BE2C (cell line): ENCODE data around the gene MALRD1.

ENCODE experiments used
- DNase-seq: peaks from one replicate; pipeline ENCODE4 v3.0.0-alpha.2; 2020
- H3K27me3 ChIP-seq: fragments of 250-450 bp; sonication (Bioruptor Pico); 2 replicates; pipeline ENCODE4 v1.5.1; 2020; ENCODE audit warnings: mild to moderate bottlenecking
- H3K36me3 ChIP-seq: fragments of 250-450 bp; sonication (Bioruptor Pico); 2 replicates; pipeline ENCODE4 v1.5.1; 2020; ENCODE audit warnings: mild to moderate bottlenecking
- H3K4me1 ChIP-seq: fragments of 250-450 bp; sonication (Bioruptor Pico); 2 replicates; pipeline ENCODE4 v1.5.1; 2020
- H3K4me3 ChIP-seq: 2 replicates; pipeline ENCODE4 v1.5.1; 2011; ENCODE audit warnings: low read depth, low read length
- H3K9me3 ChIP-seq: fragments of 250-450 bp; sonication (Bioruptor Pico); 2 replicates; pipeline ENCODE4 v1.5.1; 2020
- TF ChIP-seq, protein P1 (sequence below): IDR thresholded peaks from 2 replicates; pipeline ENCODE4 v1.5.1; 2012; ENCODE audit warnings: mild to moderate bottlenecking, low read depth, low read length

The MALRD1 gene

DNA sequence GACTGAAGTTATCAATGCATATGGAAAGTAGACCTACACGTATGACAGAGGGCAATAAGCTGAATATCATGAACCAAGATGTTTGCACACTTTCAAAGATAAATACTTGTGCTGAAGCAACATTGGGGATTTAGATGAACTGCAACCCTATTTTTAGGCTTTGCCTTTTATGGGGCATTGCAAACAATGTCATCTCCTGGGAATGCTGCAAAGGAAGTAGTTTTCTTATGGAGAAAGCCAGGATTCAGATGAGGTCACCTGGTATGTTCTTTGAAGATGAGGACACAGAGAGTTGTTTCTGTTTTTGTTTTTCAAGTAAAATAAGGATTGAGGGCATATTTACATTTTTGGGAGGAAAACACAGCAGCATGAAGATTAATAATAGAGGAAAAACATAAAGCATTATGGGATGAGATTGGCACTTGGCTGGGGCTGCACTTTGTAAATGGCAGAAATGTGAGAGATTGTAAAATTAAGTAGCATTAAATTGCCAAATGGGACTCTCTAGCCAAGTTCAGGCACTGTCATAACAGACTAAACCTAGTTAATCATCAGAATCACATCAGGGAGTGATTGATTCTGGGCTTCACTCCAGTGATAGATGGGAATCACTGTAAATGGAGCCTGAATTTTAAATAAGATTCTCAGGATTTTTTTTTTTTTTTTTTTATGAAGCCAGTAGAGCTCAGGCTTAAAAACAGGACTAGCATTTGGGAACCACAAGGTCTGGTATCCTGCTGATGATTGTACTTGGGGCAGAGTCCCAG is 63.1 kb downstream of the MALRD1 start:
- TF ChIP-seq, protein P1, sequence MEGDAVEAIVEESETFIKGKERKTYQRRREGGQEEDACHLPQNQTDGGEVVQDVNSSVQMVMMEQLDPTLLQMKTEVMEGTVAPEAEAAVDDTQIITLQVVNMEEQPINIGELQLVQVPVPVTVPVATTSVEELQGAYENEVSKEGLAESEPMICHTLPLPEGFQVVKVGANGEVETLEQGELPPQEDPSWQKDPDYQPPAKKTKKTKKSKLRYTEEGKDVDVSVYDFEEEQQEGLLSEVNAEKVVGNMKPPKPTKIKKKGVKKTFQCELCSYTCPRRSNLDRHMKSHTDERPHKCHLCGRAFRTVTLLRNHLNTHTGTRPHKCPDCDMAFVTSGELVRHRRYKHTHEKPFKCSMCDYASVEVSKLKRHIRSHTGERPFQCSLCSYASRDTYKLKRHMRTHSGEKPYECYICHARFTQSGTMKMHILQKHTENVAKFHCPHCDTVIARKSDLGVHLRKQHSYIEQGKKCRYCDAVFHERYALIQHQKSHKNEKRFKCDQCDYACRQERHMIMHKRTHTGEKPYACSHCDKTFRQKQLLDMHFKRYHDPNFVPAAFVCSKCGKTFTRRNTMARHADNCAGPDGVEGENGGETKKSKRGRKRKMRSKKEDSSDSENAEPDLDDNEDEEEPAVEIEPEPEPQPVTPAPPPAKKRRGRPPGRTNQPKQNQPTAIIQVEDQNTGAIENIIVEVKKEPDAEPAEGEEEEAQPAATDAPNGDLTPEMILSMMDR, result no peak
- H3K4me1 ChIP-seq, result no peaks in the 10 kb centered on the region
- DNase-seq, result no peak
- H3K9me3 ChIP-seq, result no peaks in the 10 kb centered on the region
- H3K4me3 ChIP-seq, result no peak overlapping the region
- no peaks in the 10 kb centered on the region for H3K36me3 ChIP-seq
- H3K27me3 ChIP-seq, result no peaks in the 10 kb centered on the region

DNA sequence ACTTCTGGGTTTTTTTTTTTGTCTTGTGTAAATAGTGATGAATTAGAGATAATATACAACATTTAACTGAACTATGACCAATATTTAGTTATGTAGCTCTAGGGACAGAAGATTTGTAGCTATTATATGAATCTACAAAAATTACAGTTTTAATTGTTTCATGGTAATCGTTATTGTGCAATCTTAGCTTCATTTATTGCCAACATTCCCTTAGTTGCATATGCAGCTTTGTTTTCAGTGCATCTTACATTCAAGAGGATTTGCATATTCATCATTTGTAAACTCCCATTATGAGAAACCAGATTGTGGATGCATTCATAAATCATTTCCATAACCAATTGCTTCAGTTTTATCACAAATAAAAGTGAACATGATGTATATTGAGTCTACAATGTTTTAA is 68.8 kb downstream of the MALRD1 start:
- DNase-seq, result no peak
- H3K36me3 ChIP-seq, result no peaks in the 10 kb centered on the region
- no peak overlapping the region for H3K4me3 ChIP-seq
- H3K27me3 ChIP-seq, result no peaks in the 10 kb centered on the region
- TF ChIP-seq, protein P1, result no peak
- no peaks in the 10 kb centered on the region for H3K9me3 ChIP-seq
- H3K4me1 ChIP-seq, result no peaks in the 10 kb centered on the region

DNA sequence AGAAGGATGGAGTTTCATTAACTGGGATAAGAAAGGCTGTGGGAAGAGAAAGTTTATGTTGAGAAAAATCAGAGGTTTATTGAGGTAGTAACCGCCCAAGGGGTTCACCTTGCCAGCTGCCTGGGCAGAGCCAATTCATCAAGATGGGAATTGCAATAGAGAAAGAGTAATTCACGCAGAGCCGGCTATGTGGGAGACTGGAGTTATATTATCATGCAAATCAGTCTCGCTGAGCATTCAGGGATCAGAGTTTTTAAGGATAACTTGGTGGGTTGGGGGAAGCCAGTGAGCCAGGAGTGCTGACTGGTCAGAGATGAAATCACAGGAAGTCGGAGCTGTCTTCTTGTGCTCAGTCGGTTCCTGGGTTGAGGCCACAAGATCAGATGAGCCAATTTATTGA is 70.6 kb downstream of the MALRD1 start:
- TF ChIP-seq, protein P1, result no peak
- H3K36me3 ChIP-seq, result no peaks in the 10 kb centered on the region
- no peaks in the 10 kb centered on the region for H3K9me3 ChIP-seq
- no peak overlapping the region for H3K4me3 ChIP-seq
- no peak for DNase-seq
- H3K4me1 ChIP-seq, result no peaks in the 10 kb centered on the region
- no peaks in the 10 kb centered on the region for H3K27me3 ChIP-seq

DNA sequence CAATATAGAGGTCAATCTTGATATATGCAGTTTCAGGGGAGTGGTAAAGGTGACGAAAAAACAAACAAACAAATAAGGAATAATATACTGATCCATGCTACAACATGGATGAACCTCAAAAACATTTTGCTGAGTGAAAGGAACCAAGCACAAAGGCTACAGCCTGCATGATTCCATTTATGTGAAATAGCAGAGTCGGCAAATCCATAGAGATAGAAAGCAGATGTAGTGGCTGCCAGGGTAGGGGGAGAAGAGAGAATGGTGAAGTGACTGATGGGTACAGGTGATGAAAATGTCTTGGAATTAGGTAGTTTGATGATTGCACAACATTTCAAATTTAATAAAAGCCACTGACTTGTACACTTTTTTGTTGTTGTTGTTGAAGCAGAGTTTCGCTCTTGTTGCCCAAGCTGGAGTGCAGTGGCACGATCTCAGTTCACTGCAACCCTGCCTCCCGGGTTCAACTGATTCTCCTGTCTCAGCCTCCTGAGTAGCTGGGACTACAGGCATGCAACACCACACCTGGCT is 71.8 kb downstream of the MALRD1 start:
- Histone ChIP-seq H3K4me1 (no peaks in the 10 kb centered on the region), H3K36me3 (no peaks in the 10 kb centered on the region), H3K27me3 (no peaks in the 10 kb centered on the region), H3K4me3 (no peak overlapping the region), H3K9me3 (no peaks in the 10 kb centered on the region)
- DNase-seq, result no peak
- TF ChIP-seq, protein P1, result no peak

DNA sequence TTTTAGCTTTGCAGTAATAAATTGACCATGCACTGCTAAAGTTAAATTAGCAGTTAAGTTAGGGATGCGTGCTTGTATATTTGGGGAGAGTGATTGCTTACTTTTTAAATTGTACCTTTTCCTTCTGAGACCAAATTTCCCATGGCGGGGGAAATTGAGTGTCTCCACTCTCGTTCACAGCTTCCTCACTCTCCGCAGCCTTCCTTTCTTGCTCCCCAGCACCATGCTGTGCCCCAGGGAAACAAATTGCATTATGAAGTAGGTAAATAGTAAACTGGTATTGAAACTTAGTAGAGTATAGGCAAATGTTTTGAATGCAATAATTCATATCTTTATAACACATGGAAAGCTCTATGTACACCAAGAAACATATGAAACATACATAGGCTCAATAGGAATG is 85.4 kb downstream of the MALRD1 start:
- Histone ChIP-seq H3K4me1 (no peaks in the 10 kb centered on the region), H3K9me3 (no peaks in the 10 kb centered on the region), H3K27me3 (no peaks in the 10 kb centered on the region), H3K4me3 (no peak overlapping the region), H3K36me3 (no peaks in the 10 kb centered on the region)
- TF ChIP-seq, protein P1, result no peak
- DNase-seq, result no peak

DNA sequence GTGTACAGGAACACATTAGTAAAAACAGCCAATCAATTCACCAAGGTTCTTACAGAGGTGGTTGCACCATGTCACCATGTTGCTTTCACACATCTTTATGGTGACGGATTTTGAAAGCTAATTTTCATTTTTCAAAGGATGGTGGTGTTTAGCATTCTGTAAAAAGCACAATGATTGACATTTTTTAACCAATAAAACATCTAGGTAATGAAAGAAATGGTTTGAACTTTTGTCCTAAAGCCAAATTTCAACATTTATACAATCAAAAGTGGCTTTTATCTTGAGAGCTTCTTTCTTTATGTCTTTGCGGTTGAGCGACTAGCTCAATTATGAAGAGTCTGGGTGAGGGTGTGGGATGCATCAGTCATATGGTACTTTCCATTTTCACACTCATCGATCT is 94.4 kb downstream of the MALRD1 start:
- DNase-seq, result no peak
- H3K4me1 ChIP-seq, result no peaks in the 10 kb centered on the region
- H3K9me3 ChIP-seq, result no peaks in the 10 kb centered on the region
- TF ChIP-seq, protein P1, result no peak
- no peaks in the 10 kb centered on the region for H3K27me3 ChIP-seq
- no peaks in the 10 kb centered on the region for H3K36me3 ChIP-seq
- no peak overlapping the region for H3K4me3 ChIP-seq
